AG04449 (cell line): ENCODE data around the gene MACROH2A1.

Source experiments
- CTCF ChIA-PET: fragments of 350-600 bp; formaldehyde crosslinking; extraction: SDS; loops from one replicate; lab custom pipeline; 2021; ENCODE audit warnings: antibody characterized with exemption; lab: Yijun Ruan, JAX
- POLR2A ChIA-PET: fragments of 400-600, 350-600 bp; formaldehyde crosslinking; extraction: SDS; loops from one replicate; lab custom pipeline; 2020; ENCODE audit warnings: antibody characterized with exemption, inconsistent platforms; lab: Yijun Ruan, JAX
- DNase-seq: peaks from one replicate; pipeline ENCODE4 v3.0.0-alpha.2; 2010; ENCODE audit warnings: low read depth, low spot score
- H3K4me3 ChIP-seq: 2 replicates; pipeline ENCODE4 v1.5.1; 2011; ENCODE audit warnings: low read depth, mild to moderate bottlenecking, control low read depth, low read length
- CTCF ChIP-seq: IDR thresholded peaks from one replicate; pipeline ENCODE4 v1.5.1; 2011; ENCODE audit warnings: mild to moderate bottlenecking, moderate library complexity, low read length, control low read depth, inconsistent platforms; ENCODE audit not compliant: insufficient read depth; ENCODE audit errors: missing control alignments

MACROH2A1 gene

GRCh38 chr5:135373736-135374515 lies 25.1 kb downstream of the MACROH2A1 start:
- CTCF ChIA-PET: interaction anchor here (1.2 to 2.2 kb wide), 4 partner anchors 10 to 52 kb away, joined by 3 to 5 read pairs (median 4); no protein-coding TSS in a partner anchor
- DNase-seq: no peak
- no peak overlapping the region for H3K4me3 ChIP-seq
- POLR2A ChIA-PET: no interaction called here
- no peak for TF ChIP-seq CTCF

- CTCF ChIA-PET: interaction anchor here (1.2 to 1.6 kb wide), 2 partner anchors 26 to 53 kb away, joined by 3 to 4 read pairs; no protein-coding TSS in a partner anchor
- POLR2A ChIA-PET: no interaction called here
- DNase-seq: no peak
- H3K4me3 ChIP-seq: no peak overlapping the region
- no peak for TF ChIP-seq CTCF
Measured at GRCh38 chr5:135372654-135373381, 26.2 kb downstream of the MACROH2A1 start.

- DNase-seq: no peak
- POLR2A ChIA-PET: interaction anchor here (1.0 kb wide), 1 partner anchor 16 kb away, joined by 3 read pairs; no protein-coding TSS in a partner anchor
- TF ChIP-seq CTCF: no peak
- CTCF ChIA-PET: interaction anchor here (0.6 to 2.3 kb wide), 3 partner anchors 55 to 95 kb away, joined by 3 to 9 read pairs (median 3); no protein-coding TSS in a partner anchor
- no peak overlapping the region for H3K4me3 ChIP-seq
Measured at GRCh38 chr5:135371622-135372232, 27.3 kb downstream of the MACROH2A1 start.

GRCh38 chr5:135369952-135370351 lies 29.1 kb downstream of the MACROH2A1 start:
- no peak overlapping the region for H3K4me3 ChIP-seq
- ChIA-PET POLR2A (interaction anchor here (0.5 kb wide), 1 partner anchor 21 kb away, joined by 3 read pairs; no protein-coding TSS in a partner anchor), CTCF (interaction anchor here (1.2 to 2.3 kb wide), 5 partner anchors 10 to 56 kb away, joined by 3 to 9 read pairs (median 5); no protein-coding TSS in a partner anchor)
- no peak for TF ChIP-seq CTCF
- no peak for DNase-seq

- ChIA-PET POLR2A (no interaction called here), CTCF (interaction anchor here (0.6 to 1.6 kb wide), 2 partner anchors 10 to 34 kb away, joined by 3 to 5 read pairs; no protein-coding TSS in a partner anchor)
- TF ChIP-seq CTCF: no peak
- no peak overlapping the region for H3K4me3 ChIP-seq
- no peak for DNase-seq
Measured at GRCh38 chr5:135367554-135367953, 31.5 kb downstream of the MACROH2A1 start.
